ENCODE data around the gene PRKAR1B. TPM values are rescaled to one million over a fixed set of nuclear protein-coding genes. Genes with fewer than 3 reads are reported as not detected.

The PRKAR1B gene
- total RNA-seq, 4 donors from 2014 or later = 8.2 to 12.3 (median 10.5) TPM

- 94% methylated on average over 10 of the region's 10 CpGs for WGBS
- no peak for DNase-seq (ENCODE audit: low spot score in 2 of 2)
- no peaks in the 10 kb centered on the region for H3K36me3 ChIP-seq
Observed at GRCh38 chr7:671415-672042, 55.6 kb downstream of the PRKAR1B start.

DNA sequence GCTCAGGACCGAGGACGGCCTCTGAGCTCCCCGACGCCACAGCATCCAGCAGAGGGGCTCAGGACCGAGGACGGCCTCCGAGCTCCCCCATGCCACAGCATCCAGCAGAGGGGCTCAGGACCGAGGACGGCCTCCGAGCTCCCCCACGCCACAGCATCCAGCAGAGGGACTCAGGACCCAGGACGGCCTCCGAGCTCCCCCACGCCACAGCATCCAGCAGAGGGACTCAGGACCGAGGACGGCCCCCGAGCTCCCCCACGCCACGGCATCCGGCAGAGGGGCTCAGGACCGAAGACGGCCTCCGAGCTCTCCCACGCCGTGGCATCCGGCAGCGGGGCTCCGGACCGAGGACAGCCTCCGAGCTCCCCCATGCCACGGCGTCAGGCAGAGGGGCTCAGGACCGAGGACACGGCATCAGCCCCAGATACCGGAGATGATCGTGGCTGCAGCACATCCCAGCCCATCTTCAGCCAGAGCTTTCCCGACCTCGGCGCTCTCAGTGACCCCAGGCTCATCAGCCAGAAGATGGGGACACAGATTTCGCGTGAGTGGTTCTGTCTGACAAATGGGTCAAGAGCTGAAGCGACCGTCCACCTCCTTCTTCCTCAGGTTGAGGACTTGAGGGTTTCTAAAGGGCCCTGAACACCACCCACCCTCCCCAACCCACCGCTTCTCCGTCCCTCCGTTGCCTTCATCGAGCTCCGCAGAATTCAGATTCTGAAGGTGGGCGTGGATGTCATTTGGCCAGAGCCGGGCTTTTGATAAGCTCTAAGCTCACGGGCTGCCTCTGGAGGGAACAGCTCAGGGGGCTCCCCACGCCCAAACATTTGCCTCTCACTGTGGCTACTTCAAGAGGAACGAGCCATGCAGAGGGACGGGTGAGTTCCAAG is 56.3 kb downstream of the PRKAR1B start:
- Histone ChIP-seq H3K36me3 (no peaks in the 10 kb centered on the region), H3K4me1 (peaks cover 18% of the 10 kb centered on the region), H3K9me3 (no peaks in the 10 kb centered on the region), H3K4me3 (no peak overlapping the region), H3K27ac (no peak overlapping the region), H3K27me3 (no peaks in the 10 kb centered on the region)
- TF ChIP-seq POLR2AphosphoS5 (IDR thresholded peaks at IDR 0.05) = no peak
- no peak for TF ChIP-seq EP300 (IDR thresholded peaks at IDR 0.05)
- TF ChIP-seq, protein P1, sequence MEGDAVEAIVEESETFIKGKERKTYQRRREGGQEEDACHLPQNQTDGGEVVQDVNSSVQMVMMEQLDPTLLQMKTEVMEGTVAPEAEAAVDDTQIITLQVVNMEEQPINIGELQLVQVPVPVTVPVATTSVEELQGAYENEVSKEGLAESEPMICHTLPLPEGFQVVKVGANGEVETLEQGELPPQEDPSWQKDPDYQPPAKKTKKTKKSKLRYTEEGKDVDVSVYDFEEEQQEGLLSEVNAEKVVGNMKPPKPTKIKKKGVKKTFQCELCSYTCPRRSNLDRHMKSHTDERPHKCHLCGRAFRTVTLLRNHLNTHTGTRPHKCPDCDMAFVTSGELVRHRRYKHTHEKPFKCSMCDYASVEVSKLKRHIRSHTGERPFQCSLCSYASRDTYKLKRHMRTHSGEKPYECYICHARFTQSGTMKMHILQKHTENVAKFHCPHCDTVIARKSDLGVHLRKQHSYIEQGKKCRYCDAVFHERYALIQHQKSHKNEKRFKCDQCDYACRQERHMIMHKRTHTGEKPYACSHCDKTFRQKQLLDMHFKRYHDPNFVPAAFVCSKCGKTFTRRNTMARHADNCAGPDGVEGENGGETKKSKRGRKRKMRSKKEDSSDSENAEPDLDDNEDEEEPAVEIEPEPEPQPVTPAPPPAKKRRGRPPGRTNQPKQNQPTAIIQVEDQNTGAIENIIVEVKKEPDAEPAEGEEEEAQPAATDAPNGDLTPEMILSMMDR (IDR thresholded peaks at IDR 0.05) = no peak
- TF ChIP-seq POLR2A (IDR thresholded peaks at IDR 0.05) = no peak
- 96% methylated on average over 13 of the region's 54 CpGs for WGBS
- DNase-seq (ENCODE audit: low spot score in 2 of 2) = peak in 1 of 2 donors; percentile 34

More at GRCh38 chr7:671415-672042, 55.6 kb downstream of the PRKAR1B start:
- Histone ChIP-seq H3K27ac (no peak overlapping the region), H3K9me3 (no peaks in the 10 kb centered on the region), H3K27me3 (no peaks in the 10 kb centered on the region), H3K4me1 (peaks cover 14% of the 10 kb centered on the region), H3K4me3 (no peak overlapping the region)
- no peak for TF ChIP-seq POLR2AphosphoS5 (IDR thresholded peaks at IDR 0.05)
- TF ChIP-seq, protein P1 (IDR thresholded peaks at IDR 0.05) = no peak

DNA sequence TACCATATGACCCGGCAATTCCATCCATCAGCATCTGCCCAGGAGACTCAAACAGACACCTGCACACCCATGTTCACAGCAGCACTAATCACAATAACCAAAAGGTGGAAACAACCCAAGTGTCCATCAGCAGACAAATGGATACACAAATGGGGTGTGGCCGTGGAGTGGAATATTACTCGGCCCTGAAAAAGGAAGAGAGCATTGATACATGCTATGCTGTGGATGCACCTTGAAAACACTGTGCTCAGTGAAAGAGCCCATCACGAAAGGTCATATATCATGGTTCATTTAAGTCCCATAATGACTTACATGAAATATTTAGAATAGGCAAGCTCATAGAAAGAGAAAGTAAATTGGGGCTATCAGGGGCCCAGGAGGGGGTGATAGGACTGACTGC is 58.1 kb downstream of the PRKAR1B start:
- 85% methylated on average over 4 of the region's 4 CpGs for WGBS
- Histone ChIP-seq H3K4me1 (peaks cover 28% of the 10 kb centered on the region), H3K4me3 (no peak overlapping the region), H3K9me3 (no peaks in the 10 kb centered on the region), H3K36me3 (no peaks in the 10 kb centered on the region), H3K27ac (peak overlapping the region; percentile 41), H3K27me3 (no peaks in the 10 kb centered on the region)
- TF ChIP-seq, protein P1 (IDR thresholded peaks at IDR 0.05) = no peak
- TF ChIP-seq POLR2AphosphoS5 (IDR thresholded peaks at IDR 0.05) (no peak), EP300 (IDR thresholded peaks at IDR 0.05) (no peak), POLR2A (IDR thresholded peaks at IDR 0.05) (no peak)
- DNase-seq (ENCODE audit: low spot score in 2 of 2) = peak in 1 of 2 donors; percentile 26

DNA sequence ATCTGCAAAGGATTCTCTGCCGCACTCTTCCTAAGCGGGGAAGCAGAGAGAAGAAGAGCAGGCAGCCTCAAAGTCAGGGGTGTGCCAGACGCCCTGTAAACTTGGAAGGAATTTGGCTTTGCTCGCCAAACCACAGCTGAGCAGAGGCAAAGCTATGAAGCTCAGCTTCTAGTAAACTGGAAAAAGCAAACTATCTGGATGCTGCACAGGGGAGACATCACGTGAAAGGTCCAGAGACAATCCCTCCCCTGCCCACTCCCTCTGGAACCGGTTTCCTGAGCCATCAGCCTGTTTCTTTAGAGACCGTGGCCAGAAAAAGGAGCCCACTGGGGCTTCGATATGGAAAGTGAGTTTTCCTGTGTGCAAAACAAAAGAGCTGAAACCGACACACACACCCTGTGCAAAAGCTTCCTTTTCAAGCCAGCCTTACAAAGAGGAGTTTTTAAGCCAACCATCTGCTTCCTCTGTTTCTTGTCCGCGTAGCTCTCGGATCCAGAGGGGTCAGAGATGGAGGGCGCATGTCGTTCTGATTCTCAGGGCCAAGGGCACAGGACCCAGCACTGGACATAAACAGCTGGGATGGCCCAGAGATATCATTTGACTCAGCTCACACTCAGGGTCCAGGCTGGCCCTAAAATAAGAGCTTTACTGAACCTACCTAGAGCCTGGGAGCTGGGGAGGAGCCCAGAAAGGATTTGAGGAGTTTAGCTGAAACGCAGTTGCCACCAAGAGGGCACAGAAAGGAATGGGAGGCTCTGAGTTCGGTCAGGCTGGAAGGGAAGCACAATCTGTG is 58.7 kb downstream of the PRKAR1B start:
- Histone ChIP-seq H3K4me1 (peaks cover 28% of the 10 kb centered on the region), H3K4me3 (no peak overlapping the region), H3K36me3 (no peaks in the 10 kb centered on the region), H3K27me3 (no peaks in the 10 kb centered on the region), H3K27ac (peak overlapping the region; percentile 41), H3K9me3 (no peaks in the 10 kb centered on the region)
- TF ChIP-seq, protein P1 (IDR thresholded peaks at IDR 0.05) = no peak
- TF ChIP-seq POLR2AphosphoS5 (IDR thresholded peaks at IDR 0.05) = no peak
- no peak for TF ChIP-seq EP300 (IDR thresholded peaks at IDR 0.05)
- TF ChIP-seq POLR2A (IDR thresholded peaks at IDR 0.05) = no peak
- DNase-seq (ENCODE audit: low spot score in 2 of 2) = peak in 1 of 2 donors; percentile 59
- 12% methylated on average over 16 of the region's 16 CpGs for WGBS
